Stimulated activated CD8-positive, alpha-beta memory T cell treated with anti-CD3 and anti-CD28 coated beads, Interleukin-12 subunit alpha, Interleukin-12 subunit beta, amount 100 ng/mL, for 4 hours (primary cell): ENCODE measurements around the gene JAK3.
"Not testable (repeated sequence)": the region's sequence is repeated elsewhere in the genome, so short reads cannot be mapped to it uniquely, and the experiment has no call there.

Source experiments
- DNase-seq: peaks from one replicate; pipeline ENCODE4 v3.0.0-alpha.2; 2020; ENCODE audit warnings: low read depth

The JAK3 gene

GRCh38 chr19:17803264-17803896, 44.4 kb downstream of the JAK3 start:
- DNase-seq: no peak

GRCh38 chr19:17802137-17802858, 45.5 kb downstream of the JAK3 start:
- no peak for DNase-seq

GRCh38 chr19:17798599-17798998, 49.2 kb downstream of the JAK3 start:
- DNase-seq: not testable (repeated sequence)

- no peak for DNase-seq
These were observed 50.2 kb downstream of the JAK3 start for GRCh38 chr19:17797424-17798201.

GRCh38 chr19:17796838-17797423, 50.9 kb downstream of the JAK3 start:
- DNase-seq: no peak

GRCh38 chr19:17796013-17796837, 51.6 kb downstream of the JAK3 start:
- no peak for DNase-seq

- DNase-seq: no peak
These were observed 52.3 kb downstream of the JAK3 start for GRCh38 chr19:17795495-17795856.

GRCh38 chr19:17794731-17795494, 52.9 kb downstream of the JAK3 start, which contains the start of gene B3GNT3:
B3GNT3 (plus strand) TSS chr19:17795138; CDS start chr19:17807808, 12,670 bp downstream.
- DNase-seq: no peak

GRCh38 chr19:17794412-17794730, 53.4 kb downstream of the JAK3 start:
- no peak for DNase-seq

- DNase-seq: no peak
These were observed 57.6 kb downstream of the JAK3 start for GRCh38 chr19:17790059-17790780.

- no peak for DNase-seq
These were observed 59.1 kb downstream of the JAK3 start for GRCh38 chr19:17788632-17789031.

- no peak for DNase-seq
These were observed 60.4 kb downstream of the JAK3 start for GRCh38 chr19:17787274-17787913.

GRCh38 chr19:17784201-17785008, 63.4 kb downstream of the JAK3 start:
- DNase-seq: peak; percentile 32

- not testable (repeated sequence) for DNase-seq
These were observed 64.1 kb downstream of the JAK3 start for GRCh38 chr19:17783721-17784120.

- DNase-seq: no peak
These were observed 67.0 kb downstream of the JAK3 start for GRCh38 chr19:17780781-17781180.

- DNase-seq: no peak
These were observed 68.5 kb downstream of the JAK3 start for GRCh38 chr19:17778968-17779929.

- DNase-seq: no peak
These were observed 69.4 kb downstream of the JAK3 start for GRCh38 chr19:17778251-17778967.
